Duodenal mucosa (tissue), 2 donors: ENCODE measurements around the gene TRERF1.

Source experiments
- H3K27ac ChIP-seq: one replicate; pipeline ENCODE4 v1.7.0; 2013; ENCODE audit warnings: low read depth, low read length
- H3K27me3 ChIP-seq, 2 donors: one replicate each; pipeline ENCODE4 v1.7.0; 2013; ENCODE audit warnings: low read length in 2 of 2, control low read depth in 1 of 2; ENCODE audit not compliant: insufficient read depth in 2 of 2, control insufficient read depth in 1 of 2
- H3K36me3 ChIP-seq, 2 donors: one replicate each; pipeline ENCODE4 v1.7.0; 2013; ENCODE audit warnings: low read length in 2 of 2, control low read depth in 1 of 2; ENCODE audit not compliant: insufficient read depth in 2 of 2, control insufficient read depth in 1 of 2
- H3K4me1 ChIP-seq, 2 donors: one replicate each; pipeline ENCODE4 v1.7.0; 2013; ENCODE audit warnings: low read length in 2 of 2, control low read depth in 1 of 2; ENCODE audit not compliant: insufficient read depth in 2 of 2, control insufficient read depth in 1 of 2
- H3K4me3 ChIP-seq, 2 donors: one replicate each; pipeline ENCODE4 v1.7.0; 2013; ENCODE audit warnings: low read length in 2 of 2, low read depth in 1 of 2
- H3K9ac ChIP-seq, 2 donors: one replicate each; pipeline ENCODE4 v1.7.0; 2013; ENCODE audit warnings: low read length in 2 of 2, low read depth in 1 of 2
- H3K9me3 ChIP-seq, 2 donors: one replicate each; pipeline ENCODE4 v1.7.0; 2013; ENCODE audit warnings: low read length in 2 of 2, control low read depth in 1 of 2; ENCODE audit not compliant: control insufficient read depth in 1 of 2

TRERF1 gene

GRCh38 chr6:42300701-42301100 lies 151.0 kb downstream of the TRERF1 start:
- peaks cover 0 to 3% of the 10 kb centered on the region in 2 donors for H3K36me3 ChIP-seq
- H3K9me3 ChIP-seq = no peaks in the 10 kb centered on the region
- no peak overlapping the region for H3K9ac ChIP-seq
- H3K27ac ChIP-seq = no peak overlapping the region
- peaks cover 15 to 35% of the 10 kb centered on the region in 2 donors for H3K4me1 ChIP-seq
- no peak overlapping the region for H3K4me3 ChIP-seq
- H3K27me3 ChIP-seq = no peaks in the 10 kb centered on the region

- no peak overlapping the region for H3K9ac ChIP-seq
- peaks cover 0 to 3% of the 10 kb centered on the region in 2 donors for H3K36me3 ChIP-seq
- no peaks in the 10 kb centered on the region for H3K9me3 ChIP-seq
- no peak overlapping the region for H3K27ac ChIP-seq
- peaks cover 20 to 36% of the 10 kb centered on the region in 2 donors for H3K4me1 ChIP-seq
- H3K4me3 ChIP-seq = no peak overlapping the region
- no peaks in the 10 kb centered on the region for H3K27me3 ChIP-seq
Observed at GRCh38 chr6:42300185-42300584, 151.5 kb downstream of the TRERF1 start.

- no peaks in the 10 kb centered on the region for H3K27me3 ChIP-seq
- H3K4me3 ChIP-seq = no peak overlapping the region
- peaks cover 0 to 3% of the 10 kb centered on the region in 2 donors for H3K36me3 ChIP-seq
- peaks cover 22 to 45% of the 10 kb centered on the region in 2 donors for H3K4me1 ChIP-seq
- no peak overlapping the region for H3K27ac ChIP-seq
- H3K9me3 ChIP-seq = no peaks in the 10 kb centered on the region
- H3K9ac ChIP-seq = no peak overlapping the region
Observed at GRCh38 chr6:42297661-42298060, 154.1 kb downstream of the TRERF1 start.

GRCh38 chr6:42296614-42297013 lies 155.1 kb downstream of the TRERF1 start:
- no peak overlapping the region for H3K4me3 ChIP-seq
- peaks cover 26 to 44% of the 10 kb centered on the region in 2 donors for H3K4me1 ChIP-seq
- no peak overlapping the region for H3K27ac ChIP-seq
- no peaks in the 10 kb centered on the region for H3K9me3 ChIP-seq
- H3K9ac ChIP-seq = no peak overlapping the region
- no peaks in the 10 kb centered on the region for H3K27me3 ChIP-seq
- H3K36me3 ChIP-seq = peaks cover 0 to 3% of the 10 kb centered on the region in 2 donors

GRCh38 chr6:42295677-42296076 lies 156.0 kb downstream of the TRERF1 start:
- peaks cover 0 to 3% of the 10 kb centered on the region in 2 donors for H3K36me3 ChIP-seq
- peaks cover 26 to 43% of the 10 kb centered on the region in 2 donors for H3K4me1 ChIP-seq
- H3K4me3 ChIP-seq = no peak overlapping the region
- no peak overlapping the region for H3K27ac ChIP-seq
- H3K27me3 ChIP-seq = no peaks in the 10 kb centered on the region
- no peak overlapping the region for H3K9ac ChIP-seq
- H3K9me3 ChIP-seq = no peaks in the 10 kb centered on the region

GRCh38 chr6:42295181-42295580 lies 156.5 kb downstream of the TRERF1 start:
- H3K4me3 ChIP-seq = no peak overlapping the region
- no peak overlapping the region for H3K27ac ChIP-seq
- no peak overlapping the region for H3K9ac ChIP-seq
- H3K4me1 ChIP-seq = peaks cover 26 to 43% of the 10 kb centered on the region in 2 donors
- H3K27me3 ChIP-seq = no peaks in the 10 kb centered on the region
- H3K9me3 ChIP-seq = no peaks in the 10 kb centered on the region
- peaks cover 0 to 3% of the 10 kb centered on the region in 2 donors for H3K36me3 ChIP-seq

- Histone ChIP-seq H3K27ac (no peak overlapping the region), H3K4me1 (peaks cover 26 to 43% of the 10 kb centered on the region in 2 donors)
Observed at GRCh38 chr6:42294759-42295158, 157.0 kb downstream of the TRERF1 start.

GRCh38 chr6:42293386-42293977 lies 158.2 kb downstream of the TRERF1 start:
- Histone ChIP-seq H3K9me3 (no peaks in the 10 kb centered on the region), H3K27me3 (no peaks in the 10 kb centered on the region), H3K4me1 (peaks cover 26 to 43% of the 10 kb centered on the region in 2 donors), H3K36me3 (no peaks in the 10 kb centered on the region), H3K9ac (no peak overlapping the region), H3K4me3 (no peak overlapping the region), H3K27ac (no peak overlapping the region)

More at GRCh38 chr6:42294759-42295158, 157.0 kb downstream of the TRERF1 start:
- no peak overlapping the region for H3K4me3 ChIP-seq
- no peaks in the 10 kb centered on the region for H3K9me3 ChIP-seq
- no peak overlapping the region for H3K9ac ChIP-seq
- no peaks in the 10 kb centered on the region for H3K27me3 ChIP-seq
- H3K36me3 ChIP-seq = no peaks in the 10 kb centered on the region

GRCh38 chr6:42292004-42292740 lies 159.6 kb downstream of the TRERF1 start:
- H3K4me3 ChIP-seq = no peak overlapping the region
- H3K4me1 ChIP-seq = peaks cover 26 to 43% of the 10 kb centered on the region in 2 donors
- no peak overlapping the region for H3K9ac ChIP-seq
- no peaks in the 10 kb centered on the region for H3K9me3 ChIP-seq
- no peaks in the 10 kb centered on the region for H3K36me3 ChIP-seq
- H3K27ac ChIP-seq = no peak overlapping the region
- no peaks in the 10 kb centered on the region for H3K27me3 ChIP-seq

GRCh38 chr6:42287756-42288155 lies 164.0 kb downstream of the TRERF1 start:
- H3K9me3 ChIP-seq = no peaks in the 10 kb centered on the region
- H3K4me3 ChIP-seq = no peak overlapping the region
- no peak overlapping the region for H3K9ac ChIP-seq
- H3K27ac ChIP-seq = no peak overlapping the region
- no peaks in the 10 kb centered on the region for H3K27me3 ChIP-seq
- peaks cover 4 to 10% of the 10 kb centered on the region in 2 donors for H3K4me1 ChIP-seq
- no peaks in the 10 kb centered on the region for H3K36me3 ChIP-seq
